NCI-H774 (cell line): ENCODE data around the gene LGALS9.
"Not testable (repeated sequence)": the region's sequence is repeated elsewhere in the genome, so short reads cannot be mapped to it uniquely, and the experiment has no call there.

Experiments
- DNase-seq: peaks from one replicate; lab custom pipeline; 2025; lab: John Stamatoyannopoulos, UW

The LGALS9 gene

DNA sequence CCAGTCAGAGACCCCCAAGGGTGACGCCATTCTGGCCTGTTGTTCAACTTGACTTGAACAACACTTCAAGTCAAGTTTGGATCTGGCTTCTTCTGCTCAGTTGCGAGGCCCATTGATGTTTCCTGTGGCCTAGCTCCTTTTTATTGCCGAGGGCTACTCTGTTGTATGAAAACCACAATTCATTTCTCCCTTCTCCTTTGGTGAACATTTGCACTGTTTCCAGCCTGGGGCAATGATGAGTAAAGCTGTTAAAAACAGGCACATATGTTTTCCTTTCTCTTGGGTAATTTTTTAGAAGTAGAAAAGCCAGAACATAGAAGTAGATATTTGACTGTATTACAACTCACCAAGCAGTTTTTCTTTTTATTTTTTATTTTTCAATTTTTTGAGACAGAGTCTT is 1.7 kb upstream of the LGALS9 start:
- DNase-seq: not testable (repeated sequence)

DNA sequence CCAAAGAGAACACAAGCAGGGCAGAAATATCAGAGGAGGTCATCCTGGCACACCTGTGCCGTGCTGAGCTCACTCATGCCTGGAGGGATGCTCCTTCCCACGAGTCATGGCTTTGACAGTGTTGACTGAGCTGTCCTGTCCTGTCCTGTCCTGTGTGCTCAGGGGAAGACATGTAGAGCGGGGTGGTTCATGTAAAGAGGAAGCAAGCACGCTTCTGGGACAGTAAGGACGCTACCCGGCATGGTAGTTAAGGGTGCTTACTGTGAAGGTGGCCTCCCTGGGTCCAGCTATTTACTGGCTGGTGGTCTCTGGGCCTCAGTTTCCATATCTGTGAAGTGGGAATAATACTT is 398 bp downstream of the LGALS9 start:
- DNase-seq: no peak

DNA sequence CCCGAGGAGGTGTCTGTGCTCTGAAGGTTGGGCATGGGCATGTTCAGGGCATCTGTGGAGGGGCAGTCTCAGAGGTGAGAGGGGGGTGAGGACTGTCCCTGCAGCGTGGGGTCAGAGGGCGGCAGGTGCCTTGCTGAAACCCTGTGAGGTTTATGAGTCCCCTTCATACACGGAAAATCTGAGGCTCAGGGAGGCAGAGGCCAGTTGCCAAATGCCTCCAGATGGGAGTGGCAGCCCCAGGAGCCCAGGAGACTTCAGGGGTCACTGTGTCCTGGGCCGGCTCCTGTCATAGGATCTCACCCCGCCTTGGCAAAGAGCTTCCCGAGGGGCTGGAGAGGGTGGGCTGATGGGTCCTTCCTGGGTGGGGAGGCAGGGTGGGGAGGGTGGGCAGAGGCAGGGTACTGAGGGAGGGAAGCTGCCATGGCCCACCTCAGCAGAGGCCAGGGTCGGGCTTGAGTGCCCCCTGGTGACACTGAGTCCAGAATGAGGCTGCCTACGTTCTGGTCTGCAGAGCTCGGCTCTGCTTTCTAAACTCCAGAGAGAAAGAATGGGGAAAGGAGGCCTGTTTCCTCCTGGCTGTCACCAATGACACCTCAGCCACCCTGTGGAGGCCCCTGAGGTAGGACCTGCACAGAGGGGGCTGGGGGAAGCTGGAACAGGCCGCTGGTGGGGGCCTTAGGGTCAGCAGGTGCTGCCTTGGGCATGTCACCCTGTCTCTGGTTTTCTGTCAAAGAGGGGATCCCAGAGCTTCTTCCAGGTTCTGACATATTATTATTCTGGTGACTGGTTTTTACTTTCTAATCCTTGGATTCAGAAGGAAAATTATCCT is 1.1 kb downstream of the LGALS9 start:
- DNase-seq: no peak

DNA sequence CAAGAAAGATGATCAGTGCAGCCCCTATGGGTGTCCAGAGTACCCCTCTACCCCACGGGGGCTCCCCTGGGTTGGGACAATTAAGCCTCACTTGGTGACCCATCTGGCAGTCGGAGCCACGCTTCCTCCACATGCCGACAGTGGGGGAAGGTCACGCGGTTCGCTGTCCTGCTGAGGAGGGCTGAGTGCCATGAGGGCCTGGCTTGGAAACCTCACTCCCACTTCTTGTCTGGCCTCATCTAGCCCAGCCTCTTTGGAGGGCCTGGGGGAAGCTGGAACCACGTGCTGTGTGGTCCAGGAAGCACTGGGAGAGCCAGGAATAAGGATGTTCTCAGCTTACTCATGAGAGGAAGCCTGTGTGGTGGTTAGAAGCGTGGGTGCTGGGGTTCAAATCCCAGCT is 1.8 kb downstream of the LGALS9 start:
- not testable (repeated sequence) for DNase-seq

DNA sequence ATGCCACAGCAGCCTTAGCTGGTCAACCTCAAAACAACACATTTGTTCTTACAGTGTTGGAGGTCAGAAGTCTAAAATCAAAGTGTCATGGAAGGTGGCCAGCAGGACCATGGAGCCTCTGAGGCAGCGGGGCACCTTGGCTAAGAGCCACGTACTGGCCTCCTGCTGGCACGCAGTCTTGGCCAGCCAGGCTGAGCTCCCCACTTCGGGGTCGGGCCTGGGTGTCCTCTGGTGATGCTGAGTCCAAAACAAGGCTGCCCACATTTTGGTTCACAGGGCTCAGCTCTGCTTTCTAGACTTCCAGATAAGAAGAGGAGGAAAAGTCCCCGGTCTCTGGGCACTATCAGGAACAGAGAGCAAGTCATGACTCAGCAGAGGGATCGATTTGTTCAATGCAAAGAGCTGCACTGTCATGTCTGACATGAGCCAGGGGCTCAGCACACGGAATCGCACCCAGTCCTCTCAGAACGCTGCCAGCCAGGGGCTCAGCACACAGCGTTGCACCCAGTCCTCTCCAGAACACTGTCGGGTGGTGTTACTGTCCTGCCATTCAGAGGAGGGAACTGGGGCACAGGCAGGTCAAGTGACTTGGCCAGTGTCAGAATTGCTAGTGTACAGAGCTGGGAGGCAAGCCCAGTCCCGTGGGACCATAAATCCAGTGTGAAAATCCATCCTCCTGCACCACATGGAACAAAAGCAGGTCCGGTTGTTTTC is 2.5 kb downstream of the LGALS9 start:
- no peak for DNase-seq

DNA sequence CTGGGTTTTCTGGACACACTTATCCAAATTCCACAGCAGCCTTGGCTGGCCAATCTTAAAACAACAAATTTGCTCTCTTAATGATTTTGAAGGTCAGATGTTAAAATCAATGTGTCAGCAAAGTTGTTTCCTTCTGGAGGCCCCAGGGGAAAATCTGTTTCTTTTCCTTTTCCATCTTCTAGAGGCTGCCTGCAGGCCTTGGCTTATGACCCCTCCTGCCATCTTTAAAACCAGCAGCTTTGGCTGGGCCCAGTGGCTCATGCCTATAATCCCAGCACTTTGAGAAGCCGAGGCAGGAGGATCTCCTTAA is 3.0 kb downstream of the LGALS9 start:
- no peak for DNase-seq

DNA sequence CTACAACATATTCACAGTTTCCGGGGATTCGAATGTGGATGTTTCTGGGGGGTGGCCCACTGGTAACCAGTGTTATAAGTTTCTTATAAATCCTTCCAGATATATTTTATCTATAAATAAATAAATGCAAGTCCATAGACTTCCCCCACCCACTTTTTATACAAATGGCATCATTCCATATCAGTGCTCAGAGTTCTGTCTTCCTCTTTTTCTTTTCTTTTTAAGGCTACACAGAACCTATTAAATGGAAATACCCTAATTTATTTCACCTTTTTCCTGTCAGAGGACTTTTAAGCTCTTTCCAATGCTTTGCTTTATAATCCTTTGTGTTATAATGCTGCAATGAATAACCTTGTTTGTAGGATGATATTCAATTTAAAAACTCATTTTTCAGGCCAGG is 3.8 kb downstream of the LGALS9 start:
- DNase-seq: no peak

DNA sequence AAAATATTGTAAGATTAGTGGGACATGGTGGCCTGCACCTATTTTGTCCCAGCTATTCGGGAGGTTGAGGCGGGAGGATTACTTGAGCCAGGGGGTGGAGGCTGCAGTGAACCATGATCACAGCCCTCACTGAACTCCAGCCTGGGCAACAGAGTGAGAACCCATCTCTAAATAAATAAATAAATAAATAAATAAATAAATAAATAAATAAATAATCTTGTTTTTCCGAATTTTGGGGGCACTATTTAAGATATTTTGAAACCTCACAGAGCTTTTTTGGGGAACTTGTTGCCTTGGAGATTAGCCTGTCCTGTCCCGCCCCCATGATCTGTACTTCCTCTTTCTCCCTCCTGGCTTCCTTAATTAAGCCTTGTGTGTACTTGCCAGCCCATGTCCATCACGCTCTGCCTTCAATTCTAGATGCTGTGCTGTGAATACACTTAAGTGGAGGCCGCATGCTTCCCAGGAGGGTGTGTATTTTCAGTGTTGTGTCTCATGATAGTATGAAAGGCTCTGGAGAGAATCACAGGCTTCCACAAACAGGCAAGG is 4.4 kb downstream of the LGALS9 start:
- no peak for DNase-seq

DNA sequence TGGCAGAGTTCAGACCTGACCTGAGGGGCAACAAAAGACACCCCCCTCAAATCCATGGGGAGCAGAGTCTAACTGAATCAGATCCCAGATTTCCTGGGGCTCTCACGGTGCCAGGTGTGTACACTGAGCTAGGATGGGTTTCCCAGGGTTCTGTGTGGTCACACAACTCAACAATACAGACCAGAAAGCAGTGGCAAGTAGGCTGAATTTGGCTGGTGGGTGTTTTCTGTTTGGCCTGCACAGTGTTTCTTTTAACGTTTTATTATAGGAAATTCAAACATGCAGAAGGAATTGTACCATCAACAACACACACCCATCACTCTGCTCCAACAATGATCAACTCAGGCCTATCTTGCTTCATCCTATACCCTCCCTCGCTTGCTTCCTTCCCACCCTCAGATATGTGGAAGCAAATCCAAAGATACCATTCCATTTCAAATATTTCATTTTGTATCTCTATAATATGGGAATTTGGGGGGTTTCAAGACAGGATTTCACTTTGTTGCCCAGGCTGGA is 5.1 kb downstream of the LGALS9 start:
- DNase-seq: not testable (repeated sequence)

DNA sequence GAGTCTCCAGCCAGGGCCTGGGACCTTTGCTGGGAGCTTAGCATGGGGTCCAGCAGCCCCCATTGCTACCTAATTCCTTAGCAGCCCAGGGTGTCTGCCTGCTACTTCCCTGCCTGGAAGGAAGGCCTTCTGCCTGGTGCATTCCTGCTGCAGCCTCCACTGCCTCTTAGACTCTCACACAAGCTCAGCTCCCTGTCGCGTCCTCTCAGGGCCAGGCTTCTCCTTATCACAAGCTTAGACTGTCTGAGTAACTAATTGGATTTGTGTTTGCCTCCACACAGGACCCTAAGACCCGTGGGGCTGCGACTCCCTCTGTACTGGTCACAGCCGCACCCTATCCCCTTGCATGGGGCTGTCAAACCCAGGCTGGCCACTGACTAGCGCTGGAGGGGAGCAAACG is 6.8 kb downstream of the LGALS9 start:
- not testable (repeated sequence) for DNase-seq

DNA sequence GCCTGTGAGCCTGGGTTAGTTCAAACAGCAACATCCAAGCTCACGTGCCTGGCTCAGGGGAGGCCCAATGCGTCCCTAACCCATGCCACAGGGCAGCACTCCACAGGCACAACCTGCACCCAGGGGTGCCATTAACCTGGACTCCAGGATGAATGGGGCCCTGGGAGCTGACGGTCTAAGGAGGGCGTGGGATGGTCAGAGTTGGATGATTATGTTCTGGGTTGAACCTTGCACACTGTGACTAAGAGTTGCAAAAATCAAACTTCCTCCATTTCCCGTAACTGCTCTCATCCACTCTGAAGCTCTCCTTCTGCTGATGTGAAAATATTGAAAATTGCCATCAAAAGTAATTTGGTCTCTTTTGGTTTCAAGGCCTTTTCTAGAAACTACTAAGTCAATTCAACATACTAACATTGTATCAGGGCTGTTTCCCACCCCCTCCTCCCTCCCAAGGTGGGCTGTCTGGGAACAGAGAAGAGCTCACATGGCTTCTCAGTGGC is 7.5 kb downstream of the LGALS9 start:
- not testable (repeated sequence) for DNase-seq

DNA sequence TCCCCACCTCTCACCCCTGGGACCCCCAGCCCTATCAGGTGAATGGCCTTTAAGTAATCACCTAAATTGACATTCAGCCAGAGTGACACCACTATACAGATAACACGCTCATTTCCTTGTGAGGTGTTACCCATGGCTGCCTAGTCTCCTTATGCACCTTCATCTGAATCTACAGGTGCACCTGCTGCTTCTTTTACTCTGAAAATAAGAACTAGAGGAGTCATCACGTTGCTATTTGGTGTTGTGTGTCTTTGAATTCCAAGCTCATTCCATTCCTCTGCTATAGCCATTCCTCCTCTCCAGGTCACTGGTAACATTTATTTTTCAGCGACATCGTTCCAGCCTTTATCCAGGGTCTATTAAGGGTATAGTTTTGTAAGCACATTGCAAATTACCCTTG is 9.8 kb downstream of the LGALS9 start:
- no peak for DNase-seq

DNA sequence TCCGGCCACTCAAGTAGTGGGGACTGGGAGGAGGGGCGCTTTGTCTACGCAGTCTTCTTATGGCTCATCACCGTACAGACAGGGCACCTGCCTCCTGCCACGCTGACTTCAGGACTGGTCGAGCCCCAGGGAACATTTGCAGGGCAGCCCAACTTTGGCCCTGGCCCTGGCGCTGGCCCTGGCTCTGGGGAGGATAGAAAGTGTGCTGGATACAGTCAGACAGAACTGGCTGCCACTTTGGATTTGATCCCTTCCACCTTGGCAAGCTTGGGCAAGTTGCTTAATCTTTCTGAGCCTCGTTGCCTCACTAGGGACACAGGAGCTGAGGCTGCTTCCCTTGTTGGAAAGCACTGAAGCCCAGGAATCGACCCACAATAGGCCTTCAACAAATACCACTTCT is 13.6 kb downstream of the LGALS9 start:
- DNase-seq: no peak

DNA sequence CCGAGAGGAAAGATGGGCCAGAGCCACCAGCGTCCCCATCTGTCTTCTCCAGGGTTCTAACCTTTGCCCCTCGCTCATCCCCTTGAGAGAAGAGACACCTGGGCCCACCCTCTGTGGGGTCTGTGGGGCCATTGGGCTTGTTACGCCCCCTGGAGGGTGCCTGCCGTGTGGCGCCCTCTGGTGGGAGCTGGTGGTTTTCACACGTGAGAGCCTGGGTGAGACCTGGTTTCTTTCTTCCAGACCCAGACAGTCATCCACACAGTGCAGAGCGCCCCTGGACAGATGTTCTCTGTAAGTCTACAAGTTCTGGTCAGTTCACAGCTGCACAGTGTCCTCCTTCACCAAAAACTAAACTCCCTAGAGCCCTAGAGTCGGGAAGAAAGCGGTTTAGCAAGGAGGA is 14.6 kb downstream of the LGALS9 start:
- not testable (repeated sequence) for DNase-seq

DNA sequence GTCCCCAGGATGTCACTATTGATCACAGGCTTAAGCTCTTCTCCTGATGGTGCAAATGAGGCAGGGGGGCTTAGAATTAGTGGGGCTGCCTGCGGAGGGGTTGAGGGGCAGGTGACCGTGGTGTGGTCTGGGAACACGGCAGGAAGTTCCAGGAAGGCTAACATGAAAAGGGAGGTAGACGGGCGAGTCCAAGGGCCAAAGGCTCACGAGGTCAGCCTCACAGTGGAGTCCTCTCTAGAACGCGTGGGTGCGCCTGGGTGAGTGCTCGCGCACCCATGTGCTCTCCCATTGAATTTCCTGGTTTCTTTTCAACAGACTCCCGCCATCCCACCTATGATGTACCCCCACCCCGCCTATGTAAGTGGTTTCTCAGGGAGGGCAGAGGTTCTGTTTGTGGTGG is 15.2 kb downstream of the LGALS9 start:
- DNase-seq: no peak

DNA sequence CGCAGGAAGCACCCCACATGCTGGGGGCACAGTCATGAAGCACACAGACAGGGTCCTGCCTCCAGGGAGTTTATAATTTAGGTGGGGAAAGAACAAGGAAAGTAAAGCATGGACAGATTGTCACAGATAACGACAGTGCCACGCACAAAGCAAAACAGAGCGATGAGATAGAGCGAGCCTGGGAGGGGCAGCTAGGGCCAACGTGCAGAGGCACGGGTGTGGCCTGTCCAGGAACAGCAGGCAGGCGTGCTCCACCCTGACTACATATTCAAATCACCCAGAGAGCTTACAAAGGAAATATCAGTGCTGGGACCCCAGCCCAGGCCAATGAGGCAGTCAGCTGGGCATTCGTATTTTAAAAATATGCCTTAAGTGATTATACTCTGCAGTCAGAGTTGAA is 16.8 kb downstream of the LGALS9 start:
- no peak for DNase-seq

DNA sequence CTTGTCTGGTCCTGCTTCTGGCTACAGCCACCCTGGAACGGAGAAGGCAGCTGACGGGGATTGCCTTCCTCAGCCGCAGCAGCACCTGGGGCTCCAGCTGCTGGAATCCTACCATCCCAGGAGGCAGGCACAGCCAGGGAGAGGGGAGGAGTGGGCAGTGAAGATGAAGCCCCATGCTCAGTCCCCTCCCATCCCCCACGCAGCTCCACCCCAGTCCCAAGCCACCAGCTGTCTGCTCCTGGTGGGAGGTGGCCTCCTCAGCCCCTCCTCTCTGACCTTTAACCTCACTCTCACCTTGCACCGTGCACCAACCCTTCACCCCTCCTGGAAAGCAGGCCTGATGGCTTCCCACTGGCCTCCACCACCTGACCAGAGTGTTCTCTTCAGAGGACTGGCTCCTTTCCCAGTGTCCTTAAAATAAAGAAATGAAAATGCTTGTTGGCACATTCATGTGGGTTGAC is 18.2 kb downstream of the LGALS9 start:
- DNase-seq: not testable (repeated sequence)

DNA sequence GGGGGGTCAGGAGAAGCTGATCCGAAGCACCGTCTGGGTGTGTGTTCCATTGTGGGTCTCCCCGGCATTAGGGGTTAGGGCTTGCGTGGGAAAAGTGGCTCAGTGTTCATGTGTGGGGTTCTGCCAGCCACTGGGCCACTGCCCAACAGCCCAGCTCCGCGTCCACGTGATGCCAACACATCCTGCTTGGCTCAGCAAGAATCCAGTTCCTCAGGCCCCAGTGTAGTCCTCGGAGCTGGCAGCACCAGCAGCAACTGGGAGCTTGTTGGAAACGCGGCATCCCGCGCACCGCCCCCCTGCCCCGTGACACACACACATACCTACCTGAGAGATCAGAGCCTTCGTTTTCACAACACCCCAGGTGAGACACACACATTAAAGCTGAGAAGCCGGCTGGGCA is 18.9 kb downstream of the LGALS9 start:
- DNase-seq: no peak

DNA sequence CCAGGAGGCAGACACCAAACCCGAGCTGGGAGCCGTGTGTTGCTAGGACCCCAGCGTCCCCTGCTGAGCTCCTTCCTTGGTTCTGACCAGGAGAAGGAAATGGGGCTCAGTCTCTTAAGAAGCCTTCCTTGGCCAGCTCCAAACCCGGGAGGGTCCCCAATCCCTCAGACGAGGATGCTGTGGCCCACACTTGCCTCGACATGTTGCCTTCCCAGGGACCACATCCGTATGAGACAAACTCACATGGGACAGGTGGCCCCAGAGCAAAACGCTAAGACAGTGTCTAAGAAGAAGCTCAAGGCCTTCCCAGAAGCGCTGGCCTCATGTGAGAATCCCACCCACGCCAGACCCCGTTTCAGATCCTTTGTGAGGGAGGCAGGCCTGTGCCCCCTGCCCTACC is 19.8 kb downstream of the LGALS9 start:
- no peak for DNase-seq

DNA sequence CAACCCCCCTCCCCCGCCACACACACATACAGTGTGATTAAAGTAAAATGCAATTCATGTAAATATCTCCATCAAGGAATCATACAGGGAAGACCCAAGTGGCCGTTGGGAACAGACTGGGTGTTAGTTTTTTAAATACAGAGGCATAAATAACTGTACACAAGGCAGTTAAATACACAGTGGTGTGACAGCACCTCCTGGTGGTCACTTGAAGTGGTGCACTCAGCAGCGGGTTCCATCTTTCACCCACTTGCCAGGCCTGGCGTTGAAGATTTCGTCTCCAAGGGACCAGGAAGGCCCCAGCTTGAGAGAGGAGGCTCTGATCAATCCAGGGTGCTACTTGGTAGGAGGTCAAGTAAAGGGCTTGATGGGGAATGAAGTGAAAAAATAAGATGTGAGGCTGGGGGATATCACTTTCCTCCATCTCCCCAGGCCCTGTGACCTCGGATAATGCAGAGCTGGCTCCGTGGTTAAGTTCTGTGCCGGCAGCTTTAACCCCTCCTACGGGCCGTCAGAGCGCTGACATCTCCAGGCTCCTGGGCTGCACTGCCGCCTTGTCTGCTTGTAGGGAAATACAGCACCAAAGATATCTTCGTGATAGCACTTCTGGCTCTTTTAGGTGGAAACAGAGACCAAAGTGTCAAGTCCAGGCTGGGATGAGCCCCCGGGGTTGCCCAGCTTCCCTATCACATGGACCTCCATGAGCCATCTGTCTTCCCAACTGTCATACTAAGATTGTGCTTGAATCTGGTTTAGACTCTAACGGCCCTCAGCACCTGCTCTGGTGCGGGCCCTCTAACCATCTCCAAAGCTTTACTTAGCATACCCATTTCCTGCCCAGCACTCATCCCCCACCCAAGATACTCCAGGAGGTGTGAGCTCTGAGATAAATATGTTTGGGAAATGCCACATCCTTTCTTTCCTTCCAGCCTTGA is 20.7 kb downstream of the LGALS9 start:
- DNase-seq: peak; percentile 13

DNA sequence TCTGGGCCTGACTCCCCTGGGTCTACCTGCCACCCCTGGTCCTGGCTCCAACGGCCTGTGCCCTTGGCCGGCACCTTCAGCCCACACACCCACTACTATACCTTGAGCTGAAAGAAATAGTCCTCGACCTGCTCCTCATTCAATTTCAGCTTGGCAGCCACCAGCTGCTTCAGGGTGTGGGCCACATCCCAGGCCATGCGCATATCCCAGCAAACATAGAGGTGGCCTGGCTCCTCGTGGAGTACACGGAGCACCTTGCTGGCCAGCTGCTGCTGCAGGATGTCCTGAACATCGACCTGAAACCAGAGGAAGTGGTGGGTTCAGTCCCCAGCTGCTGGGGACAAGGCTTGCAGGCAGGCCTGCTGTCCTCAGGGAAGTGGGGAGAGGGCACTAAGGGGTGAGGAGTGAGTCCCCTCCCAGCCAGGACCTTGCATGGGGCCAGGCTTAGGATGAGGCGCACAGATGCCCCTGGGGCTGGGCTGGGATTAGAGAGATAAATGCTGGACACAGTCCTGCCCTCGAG is 22.5 kb downstream of the LGALS9 start:
- DNase-seq: not testable (repeated sequence)

DNA sequence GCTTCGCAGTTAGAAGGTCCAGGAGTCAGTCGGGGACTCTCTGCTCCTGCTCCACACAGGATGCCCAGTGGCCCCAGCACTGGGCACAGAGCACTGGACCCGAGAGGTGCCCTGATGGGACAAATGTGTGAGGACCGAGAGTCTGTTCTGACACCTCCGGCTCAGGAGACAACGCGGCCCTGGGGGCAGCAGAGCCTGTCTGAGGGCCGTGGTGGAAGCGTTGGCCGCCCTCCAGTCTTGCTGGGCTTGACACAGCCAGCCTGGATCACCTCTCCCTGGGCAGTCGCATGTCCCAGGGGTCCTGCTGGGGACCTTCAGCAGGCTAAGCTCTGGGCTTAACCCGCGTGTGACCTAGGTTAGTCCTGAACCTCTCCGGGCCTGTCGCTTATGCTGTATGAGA is 23.1 kb downstream of the LGALS9 start:
- no peak for DNase-seq
